HepG2 (cell line): ENCODE results near the gene PSMB1.

Experiments
- CTCF ChIP-seq: sonication (generic); formaldehyde crosslinking; IDR thresholded peaks from 2 replicates; pipeline ENCODE4 v1.5.0; 2020; ENCODE audit warnings: mild to moderate bottlenecking, missing genetic modification reagents, moderate library complexity
- FLYWCH1 ChIP-seq: sonication (generic); formaldehyde crosslinking; IDR thresholded peaks from 2 replicates; pipeline ENCODE4 v1.8.1; 2023; ENCODE audit warnings: mild to moderate bottlenecking, missing genetic modification reagents
- HMG20A ChIP-seq: IDR thresholded peaks from 2 replicates; pipeline ENCODE4 v1.6.1; 2016; ENCODE audit warnings: borderline replicate concordance
- IRF2 ChIP-seq: IDR thresholded peaks from 2 replicates; pipeline ENCODE4 v1.6.1; 2018; ENCODE audit warnings: missing genetic modification reagents, missing compliant biosample characterization
- MYC ChIP-seq: sonication (generic); formaldehyde crosslinking; IDR thresholded peaks from 2 replicates; pipeline ENCODE4 v1.9.0; 2021; ENCODE audit warnings: missing genetic modification reagents, borderline replicate concordance
- PATZ1 ChIP-seq: sonication (generic); formaldehyde crosslinking; IDR thresholded peaks from 2 replicates; pipeline ENCODE4 v1.4.0; 2020; ENCODE audit warnings: missing genetic modification reagents
- TEAD3 ChIP-seq: optimal IDR thresholded peaks from 2 replicates; pipeline ENCODE3; 2016; ENCODE audit warnings: borderline replicate concordance
- TGIF2 ChIP-seq: IDR thresholded peaks from 2 replicates; pipeline ENCODE4 v1.6.1; 2016; ENCODE audit warnings: control low read depth, missing compliant biosample characterization
- THRA ChIP-seq: sonication (generic); formaldehyde crosslinking; IDR thresholded peaks from 2 replicates; pipeline ENCODE4 v1.4.0; 2020; ENCODE audit warnings: missing genetic modification reagents, borderline replicate concordance
- ZBTB49 ChIP-seq: sonication (generic); formaldehyde crosslinking; IDR thresholded peaks from 2 replicates; pipeline ENCODE4 v1.4.0; 2020; ENCODE audit warnings: missing genetic modification reagents, borderline replicate concordance
- ZNF274 ChIP-seq: sonication (generic); formaldehyde crosslinking; IDR thresholded peaks from 2 replicates; pipeline ENCODE4 v1.5.1; 2020; ENCODE audit warnings: mild to moderate bottlenecking, missing genetic modification reagents
- ZNF687 ChIP-seq: sonication (generic); formaldehyde crosslinking; IDR thresholded peaks from 2 replicates; pipeline ENCODE4 v1.5.1; 2020; ENCODE audit warnings: mild to moderate bottlenecking, missing genetic modification reagents, moderate library complexity
- ZNF784 ChIP-seq: sonication (generic); formaldehyde crosslinking; IDR thresholded peaks from 2 replicates; pipeline ENCODE4 v1.5.1; 2020; ENCODE audit warnings: missing genetic modification reagents, mild to moderate bottlenecking, borderline replicate concordance
- ZSCAN20 ChIP-seq: sonication (generic); formaldehyde crosslinking; IDR thresholded peaks from 2 replicates; pipeline ENCODE4 v1.4.0; 2020; ENCODE audit warnings: missing genetic modification reagents, mild to moderate bottlenecking, borderline replicate concordance

GRCh38 chr6:170554796-170555137 is 1.7 kb upstream of the PSMB1 start:
- TF ChIP-seq HMG20A (CRISPR knock-in tag) = no peak
- TF ChIP-seq ZSCAN20 = no peak
- TF ChIP-seq ZNF784 (CRISPR knock-in tag) = no peak
- no peak for TF ChIP-seq IRF2 (CRISPR knock-in tag)
- TF ChIP-seq THRA (CRISPR knock-in tag) = no peak
- no peak; the same call in 1 of the 2 replicates for TF ChIP-seq ZNF687 (CRISPR knock-in tag)
- no peak for TF ChIP-seq CTCF (CRISPR knock-in tag)
- TF ChIP-seq ZNF274 = no peak
- no peak for TF ChIP-seq FLYWCH1 (CRISPR knock-in tag)
- no peak for TF ChIP-seq TGIF2 (CRISPR knock-in tag)
- TF ChIP-seq TEAD3 = no peak
- TF ChIP-seq MYC (CRISPR knock-in tag) = no peak
- TF ChIP-seq ZBTB49 (CRISPR knock-in tag) = no peak
- TF ChIP-seq PATZ1 (CRISPR knock-in tag) = no peak
